HepG2 (cell line): ENCODE measurements around the gene SENP6. TPM values are rescaled to one million over a fixed set of nuclear protein-coding genes. Genes with fewer than 3 reads are reported as not detected.
A peak's percentile ranks its signal among the peaks of the same experiment; 100 is the strongest.

ENCODE experiments used
- ARID2 ChIP-seq: sonication (generic); formaldehyde crosslinking; IDR thresholded peaks from 2 replicates; pipeline ENCODE4 v1.8.1; 2022; ENCODE audit warnings: mild to moderate bottlenecking, missing genetic modification reagents, borderline replicate concordance
- CTCF ChIP-seq: sonication (generic); formaldehyde crosslinking; IDR thresholded peaks from 2 replicates; pipeline ENCODE4 v1.5.0; 2020; ENCODE audit warnings: mild to moderate bottlenecking, missing genetic modification reagents, moderate library complexity
- DNMT1 ChIP-seq: sonication (generic); formaldehyde crosslinking; IDR thresholded peaks from 2 replicates; pipeline ENCODE4 v1.5.1; 2020; ENCODE audit warnings: mild to moderate bottlenecking, missing genetic modification reagents
- HHEX ChIP-seq: IDR thresholded peaks from 2 replicates; pipeline ENCODE4 v1.6.1; 2016; ENCODE audit warnings: control low read depth
- IRX3 ChIP-seq: sonication (generic); formaldehyde crosslinking; IDR thresholded peaks from 2 replicates; pipeline ENCODE4 v1.8.1; 2023; ENCODE audit warnings: mild to moderate bottlenecking, low read depth, missing genetic modification reagents, borderline replicate concordance
- MIXL1 ChIP-seq: IDR thresholded peaks from 2 replicates; pipeline ENCODE4 v1.6.1; 2016
- MXI1 ChIP-seq: IDR thresholded peaks from 3 replicates; pipeline ENCODE4 v1.6.1; 2012; ENCODE audit warnings: low read depth, low read length, inconsistent platforms, borderline replicate concordance
- PAF1 ChIP-seq: IDR thresholded peaks from 2 replicates; pipeline ENCODE4 v1.6.1; 2016; ENCODE audit warnings: missing genetic modification reagents, missing compliant biosample characterization
- RBAK ChIP-seq: sonication (generic); formaldehyde crosslinking; IDR thresholded peaks from 2 replicates; pipeline ENCODE4 v1.5.1; 2020; ENCODE audit warnings: mild to moderate bottlenecking, missing genetic modification reagents
- REL ChIP-seq: sonication (generic); formaldehyde crosslinking; conservative IDR thresholded peaks from 2 replicates; pipeline ENCODE4 v1.8.0; 2022; ENCODE audit warnings: mild to moderate bottlenecking, missing genetic modification reagents, moderate library complexity
- REPIN1 ChIP-seq: sonication (generic); formaldehyde crosslinking; IDR thresholded peaks from 2 replicates; pipeline ENCODE4 v1.8.0; 2022; ENCODE audit warnings: missing genetic modification reagents, low read depth, mild to moderate bottlenecking, borderline replicate concordance
- SRY ChIP-seq: sonication (generic); formaldehyde crosslinking; IDR thresholded peaks from 2 replicates; pipeline ENCODE4 v1.8.0; 2022; ENCODE audit warnings: mild to moderate bottlenecking, missing genetic modification reagents
- ZBTB44 ChIP-seq: sonication (generic); formaldehyde crosslinking; IDR thresholded peaks from 2 replicates; pipeline ENCODE4 v1.4.0; 2020; ENCODE audit warnings: missing genetic modification reagents
- ZNF160 ChIP-seq: sonication (generic); formaldehyde crosslinking; IDR thresholded peaks from 2 replicates; pipeline ENCODE4 v1.8.0; 2022; ENCODE audit warnings: mild to moderate bottlenecking, inconsistent platforms, missing genetic modification reagents
- ZNF446 ChIP-seq: sonication (generic); formaldehyde crosslinking; IDR thresholded peaks from 2 replicates; pipeline ENCODE4 v1.5.0; 2020; ENCODE audit warnings: mild to moderate bottlenecking, missing genetic modification reagents
- ZNF558 ChIP-seq: sonication (generic); formaldehyde crosslinking; IDR thresholded peaks from 2 replicates; pipeline ENCODE4 v1.9.0; 2022; ENCODE audit warnings: mild to moderate bottlenecking, missing genetic modification reagents, borderline replicate concordance
- ZNF839 ChIP-seq: sonication (generic); formaldehyde crosslinking; IDR thresholded peaks from 2 replicates; pipeline ENCODE4 v1.4.0; 2020; ENCODE audit warnings: missing genetic modification reagents, mild to moderate bottlenecking, borderline replicate concordance
- ZNF841 ChIP-seq: sonication (generic); formaldehyde crosslinking; IDR thresholded peaks from 2 replicates; pipeline ENCODE4 v1.8.1; 2023; ENCODE audit warnings: missing genetic modification reagents, borderline replicate concordance
- polyA plus RNA-seq, 8 experiments: library from polyadenylated mRNA; depleted of rRNA in 3 of 8; stranded (reverse) in 7 of 8; unstranded in 1 of 8; fragments of >200 nt; fragmentation: Illumina TruSeq in 4 of 8; extraction: Trizol in 4 of 8; gene quantifications; 2 replicates each; pipeline versions ENCODE4 v1.2.1 to v1.2.3, GENCODE V29; 2011 to 2016; ENCODE audit warnings: low read depth in 4 of 8, missing spikeins in 1 of 8, mixed read lengths in 1 of 8; ENCODE audit not compliant: insufficient read depth in 1 of 8
- total RNA-seq, 5 experiments: library from RNA; depleted of rRNA; stranded (reverse); fragments of >200 nt; fragmentation: Illumina TruSeq; extraction: Trizol; gene quantifications; 2 replicates each; pipeline ENCODE4 v1.2.3, GENCODE V29; 2016; ENCODE audit warnings: low read depth in 1 of 5
- TF ChIP-seq, protein P1 (sequence below): sonication (generic); formaldehyde crosslinking; IDR thresholded peaks from 2 replicates; pipeline ENCODE4 v1.5.1; 2020; ENCODE audit warnings: mild to moderate bottlenecking, missing genetic modification reagents, moderate library complexity
- TF ChIP-seq, protein P2 (sequence below): sonication (generic); formaldehyde crosslinking; IDR thresholded peaks from 2 replicates; pipeline ENCODE4 v1.4.0; 2020; ENCODE audit warnings: low read depth, mild to moderate bottlenecking, missing genetic modification reagents

SENP6 gene
- total and polyA plus RNA-seq, 2 of the 13 experiments (the other 11 are each of a cell fraction or from before 2014, with no cell fraction given), result 21.9 to 50.1 TPM

DNA sequence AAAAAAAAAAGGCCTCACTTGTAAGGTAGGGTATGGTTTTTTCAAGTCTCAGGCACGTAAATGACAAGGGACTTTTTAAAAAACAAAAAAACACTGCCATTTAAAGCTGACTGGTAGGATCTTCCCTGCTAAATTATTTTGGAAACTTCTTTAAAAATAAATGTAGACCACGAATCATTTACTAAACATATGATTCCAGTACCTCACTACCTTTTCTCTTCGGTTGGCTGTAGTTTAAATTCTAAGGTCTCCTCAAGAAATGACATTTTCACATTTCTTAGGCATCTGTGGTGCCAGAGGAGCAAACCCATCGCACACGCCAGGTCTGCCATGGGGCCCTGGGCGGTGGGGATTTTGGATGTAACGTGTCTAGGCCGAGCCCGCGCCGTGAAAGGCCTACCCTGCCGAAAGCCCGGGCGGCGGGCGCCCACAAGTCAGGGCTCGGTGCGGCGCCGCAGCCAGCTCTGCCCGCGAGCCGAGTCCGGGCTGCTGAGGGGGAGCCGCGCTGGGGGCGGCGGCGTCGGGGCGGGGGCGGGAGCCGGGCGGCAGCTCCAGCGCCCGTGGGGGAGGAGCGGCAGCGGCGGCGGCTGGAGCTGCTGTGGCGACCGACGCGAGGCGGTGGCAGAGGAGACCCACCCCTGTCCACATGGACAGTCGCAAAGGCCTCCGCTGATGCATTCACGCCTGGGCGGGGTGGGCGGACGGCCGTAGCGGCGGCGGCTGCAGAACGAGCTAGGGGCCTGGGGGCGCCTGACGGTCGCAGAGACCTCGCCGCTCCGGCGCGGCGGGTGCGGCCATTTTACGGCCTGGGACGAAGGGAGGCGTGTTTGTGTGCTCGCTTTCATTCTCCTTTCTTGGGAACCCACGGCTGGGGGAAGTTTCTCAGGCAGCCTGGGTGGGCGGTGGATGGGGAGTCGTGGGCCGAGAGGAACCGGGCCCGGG lies at the start of gene SENP6 (continued):
- TF ChIP-seq, protein P1, sequence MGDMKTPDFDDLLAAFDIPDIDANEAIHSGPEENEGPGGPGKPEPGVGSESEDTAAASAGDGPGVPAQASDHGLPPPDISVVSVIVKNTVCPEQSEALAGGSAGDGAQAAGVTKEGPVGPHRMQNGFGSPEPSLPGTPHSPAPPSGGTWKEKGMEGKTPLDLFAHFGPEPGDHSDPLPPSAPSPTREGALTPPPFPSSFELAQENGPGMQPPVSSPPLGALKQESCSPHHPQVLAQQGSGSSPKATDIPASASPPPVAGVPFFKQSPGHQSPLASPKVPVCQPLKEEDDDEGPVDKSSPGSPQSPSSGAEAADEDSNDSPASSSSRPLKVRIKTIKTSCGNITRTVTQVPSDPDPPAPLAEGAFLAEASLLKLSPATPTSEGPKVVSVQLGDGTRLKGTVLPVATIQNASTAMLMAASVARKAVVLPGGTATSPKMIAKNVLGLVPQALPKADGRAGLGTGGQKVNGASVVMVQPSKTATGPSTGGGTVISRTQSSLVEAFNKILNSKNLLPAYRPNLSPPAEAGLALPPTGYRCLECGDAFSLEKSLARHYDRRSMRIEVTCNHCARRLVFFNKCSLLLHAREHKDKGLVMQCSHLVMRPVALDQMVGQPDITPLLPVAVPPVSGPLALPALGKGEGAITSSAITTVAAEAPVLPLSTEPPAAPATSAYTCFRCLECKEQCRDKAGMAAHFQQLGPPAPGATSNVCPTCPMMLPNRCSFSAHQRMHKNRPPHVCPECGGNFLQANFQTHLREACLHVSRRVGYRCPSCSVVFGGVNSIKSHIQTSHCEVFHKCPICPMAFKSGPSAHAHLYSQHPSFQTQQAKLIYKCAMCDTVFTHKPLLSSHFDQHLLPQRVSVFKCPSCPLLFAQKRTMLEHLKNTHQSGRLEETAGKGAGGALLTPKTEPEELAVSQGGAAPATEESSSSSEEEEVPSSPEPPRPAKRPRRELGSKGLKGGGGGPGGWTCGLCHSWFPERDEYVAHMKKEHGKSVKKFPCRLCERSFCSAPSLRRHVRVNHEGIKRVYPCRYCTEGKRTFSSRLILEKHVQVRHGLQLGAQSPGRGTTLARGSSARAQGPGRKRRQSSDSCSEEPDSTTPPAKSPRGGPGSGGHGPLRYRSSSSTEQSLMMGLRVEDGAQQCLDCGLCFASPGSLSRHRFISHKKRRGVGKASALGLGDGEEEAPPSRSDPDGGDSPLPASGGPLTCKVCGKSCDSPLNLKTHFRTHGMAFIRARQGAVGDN, result peak; percentile 90
- no peak for TF ChIP-seq IRX3 (CRISPR knock-in tag)
- TF ChIP-seq ZNF839 (CRISPR knock-in tag), result 0 out of 2 replicates have a peak, but pooled peaks have one; percentile 15
- peak; percentile 92 for TF ChIP-seq ARID2 (CRISPR knock-in tag)
- TF ChIP-seq PAF1 (CRISPR knock-in tag), result no peak
- TF ChIP-seq ZNF558 (CRISPR knock-in tag), result peak; percentile 94; the same call in 1 of the 2 replicates
- peak; percentile 88; the same call in 1 of the 2 replicates for TF ChIP-seq REPIN1 (CRISPR knock-in tag)
- peak; percentile 68 for TF ChIP-seq SRY (CRISPR knock-in tag)
- TF ChIP-seq ZNF160 (CRISPR knock-in tag), result no peak; the same call in none of the 2 replicates
- peak; percentile 82; the same call in 2 of the 3 replicates for TF ChIP-seq MXI1
- TF ChIP-seq ZNF841 (CRISPR knock-in tag), result no peak
- TF ChIP-seq ZBTB44 (CRISPR knock-in tag), result peak; percentile 23; the same call in 1 of the 2 replicates
- TF ChIP-seq HHEX, result no peak
- no peak for TF ChIP-seq DNMT1 (CRISPR knock-in tag)
- TF ChIP-seq CTCF (CRISPR knock-in tag), result 0 out of 2 replicates have a peak, but pooled peaks have one; percentile 9
- TF ChIP-seq REL (CRISPR knock-in tag), result peak; percentile 75; the same call in 1 of the 2 replicates
- TF ChIP-seq, protein P2, sequence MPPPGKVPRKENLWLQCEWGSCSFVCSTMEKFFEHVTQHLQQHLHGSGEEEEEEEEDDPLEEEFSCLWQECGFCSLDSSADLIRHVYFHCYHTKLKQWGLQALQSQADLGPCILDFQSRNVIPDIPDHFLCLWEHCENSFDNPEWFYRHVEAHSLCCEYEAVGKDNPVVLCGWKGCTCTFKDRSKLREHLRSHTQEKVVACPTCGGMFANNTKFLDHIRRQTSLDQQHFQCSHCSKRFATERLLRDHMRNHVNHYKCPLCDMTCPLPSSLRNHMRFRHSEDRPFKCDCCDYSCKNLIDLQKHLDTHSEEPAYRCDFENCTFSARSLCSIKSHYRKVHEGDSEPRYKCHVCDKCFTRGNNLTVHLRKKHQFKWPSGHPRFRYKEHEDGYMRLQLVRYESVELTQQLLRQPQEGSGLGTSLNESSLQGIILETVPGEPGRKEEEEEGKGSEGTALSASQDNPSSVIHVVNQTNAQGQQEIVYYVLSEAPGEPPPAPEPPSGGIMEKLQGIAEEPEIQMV (CRISPR knock-in tag), result peak; percentile 63; the same call in 1 of the 2 replicates
- no peak for TF ChIP-seq RBAK (CRISPR knock-in tag)
- TF ChIP-seq ZNF446 (CRISPR knock-in tag), result peak; percentile 98
- no peak for TF ChIP-seq MIXL1 (CRISPR knock-in tag)
